HepG2 (cell line): Measurements from ENCODE around the gene GAS5. TPM values are rescaled to one million over a fixed set of nuclear protein-coding genes. Genes with fewer than 3 reads are reported as not detected.

Experiments used
- ATAD3A ChIP-seq: sonication (generic); formaldehyde crosslinking; IDR thresholded peaks from 2 replicates; pipeline ENCODE4 v1.4.0; 2020; ENCODE audit warnings: missing genetic modification reagents
- HDAC1 ChIP-seq: sonication (generic); formaldehyde crosslinking; IDR thresholded peaks from 2 replicates; pipeline ENCODE4 v1.5.1; 2020; ENCODE audit warnings: mild to moderate bottlenecking, missing genetic modification reagents
- HDAC6 ChIP-seq: fragments of 200-600 bp; sonication (generic); IDR thresholded peaks from 2 replicates; pipeline ENCODE4 v1.7.0; 2017; ENCODE audit warnings: mild to moderate bottlenecking, antibody characterized with exemption, low read length, low read depth
- HOXA3 ChIP-seq: sonication (generic); formaldehyde crosslinking; IDR thresholded peaks from 2 replicates; pipeline ENCODE4 v1.5.0; 2020; ENCODE audit warnings: missing genetic modification reagents
- KMT2B ChIP-seq: IDR thresholded peaks from 2 replicates; pipeline ENCODE4 v1.6.1; 2016; ENCODE audit warnings: missing genetic modification reagents, missing compliant biosample characterization
- MEIS1 ChIP-seq: sonication (generic); formaldehyde crosslinking; IDR thresholded peaks from 2 replicates; pipeline ENCODE4 v1.9.0; 2021; ENCODE audit warnings: mild to moderate bottlenecking, missing genetic modification reagents, moderate library complexity, borderline replicate concordance
- MIXL1 ChIP-seq: IDR thresholded peaks from 2 replicates; pipeline ENCODE4 v1.6.1; 2016
- MTA1 ChIP-seq: sonication (generic); formaldehyde crosslinking; IDR thresholded peaks from 2 replicates; pipeline ENCODE4 v1.4.0; 2020; ENCODE audit warnings: missing genetic modification reagents, mild to moderate bottlenecking, borderline replicate concordance
- RFX5 ChIP-seq: IDR thresholded peaks from 2 replicates; pipeline ENCODE4 v1.6.1; 2011; ENCODE audit warnings: low read depth, low read length, improper control_type of control experiment
- SALL1 ChIP-seq: sonication (generic); formaldehyde crosslinking; IDR thresholded peaks from 2 replicates; pipeline ENCODE4 v1.8.0; 2022; ENCODE audit warnings: mild to moderate bottlenecking, missing genetic modification reagents
- SIN3B ChIP-seq: fragments of 150-350 bp; IDR thresholded peaks from 2 replicates; pipeline ENCODE4 v1.6.1; 2014; ENCODE audit warnings: low read length
- TCF7 ChIP-seq: sonication (generic); IDR thresholded peaks from 2 replicates; pipeline ENCODE4 v1.6.1; 2016; ENCODE audit warnings: antibody characterized with exemption, low read depth
- XBP1 ChIP-seq: sonication (generic); formaldehyde crosslinking; IDR thresholded peaks from 2 replicates; pipeline ENCODE4 v1.5.0; 2020; ENCODE audit warnings: missing genetic modification reagents
- ZFX ChIP-seq: sonication (generic); formaldehyde crosslinking; IDR thresholded peaks from 2 replicates; pipeline ENCODE4 v1.4.0; 2020; ENCODE audit warnings: mild to moderate bottlenecking, low read depth, missing genetic modification reagents, moderate library complexity
- ZNF136 ChIP-seq: sonication (generic); formaldehyde crosslinking; IDR thresholded peaks from 2 replicates; pipeline ENCODE4 v1.8.1; 2022; ENCODE audit warnings: low read depth, mild to moderate bottlenecking, moderate library complexity, missing genetic modification reagents
- ZNF160 ChIP-seq: sonication (generic); formaldehyde crosslinking; IDR thresholded peaks from 2 replicates; pipeline ENCODE4 v1.8.0; 2022; ENCODE audit warnings: mild to moderate bottlenecking, inconsistent platforms, missing genetic modification reagents
- ZNF24 ChIP-seq: fragments of 450-650 bp; IDR thresholded peaks from 2 replicates; pipeline ENCODE4 v1.6.1; 2017; ENCODE audit warnings: antibody characterized with exemption, mild to moderate bottlenecking
- ZNF333 ChIP-seq: sonication (generic); formaldehyde crosslinking; IDR thresholded peaks from 2 replicates; pipeline ENCODE4 v1.4.0; 2020; ENCODE audit warnings: mild to moderate bottlenecking, missing genetic modification reagents, borderline replicate concordance
- ZNF558 ChIP-seq: sonication (generic); formaldehyde crosslinking; IDR thresholded peaks from 2 replicates; pipeline ENCODE4 v1.9.0; 2022; ENCODE audit warnings: mild to moderate bottlenecking, missing genetic modification reagents, borderline replicate concordance
- ZNF772 ChIP-seq: sonication (generic); formaldehyde crosslinking; IDR thresholded peaks from 2 replicates; pipeline ENCODE4 v1.5.0; 2020; ENCODE audit warnings: mild to moderate bottlenecking, missing genetic modification reagents
- polyA plus RNA-seq, 8 experiments: library from polyadenylated mRNA; depleted of rRNA in 3 of 8; stranded (reverse) in 7 of 8; unstranded in 1 of 8; fragments of >200 nt; fragmentation: Illumina TruSeq in 4 of 8; extraction: Trizol in 4 of 8; gene quantifications; 2 replicates each; pipeline versions ENCODE4 v1.2.1 to v1.2.3, GENCODE V29; 2011 to 2016; ENCODE audit warnings: low read depth in 4 of 8, missing spikeins in 1 of 8, mixed read lengths in 1 of 8; ENCODE audit not compliant: insufficient read depth in 1 of 8
- total RNA-seq, 5 experiments: library from RNA; depleted of rRNA; stranded (reverse); fragments of >200 nt; fragmentation: Illumina TruSeq; extraction: Trizol; gene quantifications; 2 replicates each; pipeline ENCODE4 v1.2.3, GENCODE V29; 2016; ENCODE audit warnings: low read depth in 1 of 5
- TF ChIP-seq, protein P1 (sequence below): sonication (generic); formaldehyde crosslinking; IDR thresholded peaks from 2 replicates; pipeline ENCODE4 v1.4.0; 2020; ENCODE audit warnings: mild to moderate bottlenecking, missing genetic modification reagents
- TF ChIP-seq, protein P2 (sequence below): fragments of 450-650 bp; IDR thresholded peaks from 2 replicates; pipeline ENCODE4 v1.6.1; 2017; ENCODE audit warnings: mild to moderate bottlenecking
- TF ChIP-seq, protein P3 (sequence below): sonication (generic); formaldehyde crosslinking; IDR thresholded peaks from 2 replicates; pipeline ENCODE4 v1.8.0; 2022; ENCODE audit warnings: mild to moderate bottlenecking, missing genetic modification reagents
- TF ChIP-seq, protein P4 (sequence below): sonication (generic); formaldehyde crosslinking; IDR thresholded peaks from 2 replicates; pipeline ENCODE4 v1.8.0; 2022; ENCODE audit warnings: missing genetic modification reagents, low read depth, mild to moderate bottlenecking, borderline replicate concordance
- TF ChIP-seq, protein P5 (sequence below): IDR thresholded peaks from 2 replicates; pipeline ENCODE4 v1.6.1; 2016; ENCODE audit warnings: missing biosample characterization, missing genetic modification reagents, low read depth

Gene GAS5
- total and polyA plus RNA-seq, 2 of the 13 experiments (the other 11 are each of a cell fraction or from before 2014, with no cell fraction given): 352 to 738 TPM

DNA sequence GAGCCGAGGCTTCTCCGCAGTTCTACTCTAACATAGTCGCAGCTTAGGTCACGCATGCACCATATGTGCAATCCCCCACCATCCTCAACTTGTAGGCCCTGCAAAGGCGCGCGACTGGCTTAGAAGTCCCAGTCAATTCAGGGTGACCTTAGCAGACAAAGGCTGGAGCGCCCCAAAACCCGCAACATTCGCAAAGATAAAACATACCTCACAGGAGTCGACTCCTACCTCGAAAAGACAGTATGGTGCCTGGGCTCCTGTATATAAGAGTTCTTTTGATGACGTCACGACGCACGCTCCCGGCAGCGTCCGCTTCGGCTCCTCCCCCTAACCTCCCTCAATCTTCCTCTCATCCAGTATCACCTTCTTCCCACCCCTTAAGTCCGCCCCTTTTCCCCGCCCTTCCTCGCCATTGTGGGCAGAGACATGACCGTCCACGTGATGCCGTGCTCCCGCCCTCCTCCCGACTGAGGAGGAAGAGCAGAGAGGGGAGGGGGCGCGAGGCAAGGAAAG, at the start of gene GAS5 (continued):
- TF ChIP-seq HDAC6: no peak
- TF ChIP-seq XBP1 (CRISPR knock-in tag): no peak
- TF ChIP-seq KMT2B (CRISPR knock-in tag): no peak; the same call in 1 of the 2 replicates
- TF ChIP-seq ZFX (CRISPR knock-in tag): no peak; the same call in none of the 2 replicates
- TF ChIP-seq SIN3B: peak; percentile 58; the same call in 1 of the 2 replicates
- no peak; the same call in 1 of the 2 replicates for TF ChIP-seq ZNF160 (CRISPR knock-in tag)
- TF ChIP-seq, protein P1, sequence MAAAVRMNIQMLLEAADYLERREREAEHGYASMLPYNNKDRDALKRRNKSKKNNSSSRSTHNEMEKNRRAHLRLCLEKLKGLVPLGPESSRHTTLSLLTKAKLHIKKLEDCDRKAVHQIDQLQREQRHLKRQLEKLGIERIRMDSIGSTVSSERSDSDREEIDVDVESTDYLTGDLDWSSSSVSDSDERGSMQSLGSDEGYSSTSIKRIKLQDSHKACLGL: no peak
- TF ChIP-seq MTA1 (CRISPR knock-in tag): no peak
- peak; percentile 89; the same call in 1 of the 2 replicates for TF ChIP-seq ZNF772 (CRISPR knock-in tag)
- TF ChIP-seq ATAD3A (CRISPR knock-in tag): no peak; the same call in 1 of the 2 replicates
- no peak for TF ChIP-seq ZNF136
- TF ChIP-seq, protein P2, sequence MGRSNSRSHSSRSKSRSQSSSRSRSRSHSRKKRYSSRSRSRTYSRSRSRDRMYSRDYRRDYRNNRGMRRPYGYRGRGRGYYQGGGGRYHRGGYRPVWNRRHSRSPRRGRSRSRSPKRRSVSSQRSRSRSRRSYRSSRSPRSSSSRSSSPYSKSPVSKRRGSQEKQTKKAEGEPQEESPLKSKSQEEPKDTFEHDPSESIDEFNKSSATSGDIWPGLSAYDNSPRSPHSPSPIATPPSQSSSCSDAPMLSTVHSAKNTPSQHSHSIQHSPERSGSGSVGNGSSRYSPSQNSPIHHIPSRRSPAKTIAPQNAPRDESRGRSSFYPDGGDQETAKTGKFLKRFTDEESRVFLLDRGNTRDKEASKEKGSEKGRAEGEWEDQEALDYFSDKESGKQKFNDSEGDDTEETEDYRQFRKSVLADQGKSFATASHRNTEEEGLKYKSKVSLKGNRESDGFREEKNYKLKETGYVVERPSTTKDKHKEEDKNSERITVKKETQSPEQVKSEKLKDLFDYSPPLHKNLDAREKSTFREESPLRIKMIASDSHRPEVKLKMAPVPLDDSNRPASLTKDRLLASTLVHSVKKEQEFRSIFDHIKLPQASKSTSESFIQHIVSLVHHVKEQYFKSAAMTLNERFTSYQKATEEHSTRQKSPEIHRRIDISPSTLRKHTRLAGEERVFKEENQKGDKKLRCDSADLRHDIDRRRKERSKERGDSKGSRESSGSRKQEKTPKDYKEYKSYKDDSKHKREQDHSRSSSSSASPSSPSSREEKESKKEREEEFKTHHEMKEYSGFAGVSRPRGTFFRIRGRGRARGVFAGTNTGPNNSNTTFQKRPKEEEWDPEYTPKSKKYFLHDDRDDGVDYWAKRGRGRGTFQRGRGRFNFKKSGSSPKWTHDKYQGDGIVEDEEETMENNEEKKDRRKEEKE: no peak
- 0 out of 2 replicates have a peak, but pooled peaks have one; percentile 71 for TF ChIP-seq ZNF558 (CRISPR knock-in tag)
- TF ChIP-seq ZNF24: 0 out of 2 replicates have a peak, but pooled peaks have one; percentile 50
- TF ChIP-seq, protein P3, sequence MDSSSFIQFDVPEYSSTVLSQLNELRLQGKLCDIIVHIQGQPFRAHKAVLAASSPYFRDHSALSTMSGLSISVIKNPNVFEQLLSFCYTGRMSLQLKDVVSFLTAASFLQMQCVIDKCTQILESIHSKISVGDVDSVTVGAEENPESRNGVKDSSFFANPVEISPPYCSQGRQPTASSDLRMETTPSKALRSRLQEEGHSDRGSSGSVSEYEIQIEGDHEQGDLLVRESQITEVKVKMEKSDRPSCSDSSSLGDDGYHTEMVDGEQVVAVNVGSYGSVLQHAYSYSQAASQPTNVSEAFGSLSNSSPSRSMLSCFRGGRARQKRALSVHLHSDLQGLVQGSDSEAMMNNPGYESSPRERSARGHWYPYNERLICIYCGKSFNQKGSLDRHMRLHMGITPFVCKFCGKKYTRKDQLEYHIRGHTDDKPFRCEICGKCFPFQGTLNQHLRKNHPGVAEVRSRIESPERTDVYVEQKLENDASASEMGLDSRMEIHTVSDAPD (CRISPR knock-in tag): no peak
- TF ChIP-seq HDAC1: peak; percentile 78
- TF ChIP-seq RFX5: peak; percentile 86
- TF ChIP-seq SALL1 (CRISPR knock-in tag): peak; percentile 45; the same call in 1 of the 2 replicates
- TF ChIP-seq HOXA3 (CRISPR knock-in tag): peak; percentile 35
- TF ChIP-seq ZNF333 (CRISPR knock-in tag): no peak
- no peak; the same call in 1 of the 2 replicates for TF ChIP-seq TCF7
- 0 out of 2 replicates have a peak, but pooled peaks have one; percentile 4 for TF ChIP-seq MIXL1
- TF ChIP-seq, protein P4, sequence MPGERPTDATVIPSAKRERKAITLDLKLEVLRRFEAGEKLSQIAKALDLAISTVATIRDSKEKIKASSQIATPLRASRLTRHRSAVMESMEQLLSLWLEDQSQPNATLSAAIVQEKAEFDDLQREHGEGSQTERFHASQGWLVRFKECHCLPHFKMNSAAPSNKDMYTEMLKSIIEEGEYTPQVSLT: no peak
- no peak for TF ChIP-seq MEIS1
- TF ChIP-seq, protein P5, sequence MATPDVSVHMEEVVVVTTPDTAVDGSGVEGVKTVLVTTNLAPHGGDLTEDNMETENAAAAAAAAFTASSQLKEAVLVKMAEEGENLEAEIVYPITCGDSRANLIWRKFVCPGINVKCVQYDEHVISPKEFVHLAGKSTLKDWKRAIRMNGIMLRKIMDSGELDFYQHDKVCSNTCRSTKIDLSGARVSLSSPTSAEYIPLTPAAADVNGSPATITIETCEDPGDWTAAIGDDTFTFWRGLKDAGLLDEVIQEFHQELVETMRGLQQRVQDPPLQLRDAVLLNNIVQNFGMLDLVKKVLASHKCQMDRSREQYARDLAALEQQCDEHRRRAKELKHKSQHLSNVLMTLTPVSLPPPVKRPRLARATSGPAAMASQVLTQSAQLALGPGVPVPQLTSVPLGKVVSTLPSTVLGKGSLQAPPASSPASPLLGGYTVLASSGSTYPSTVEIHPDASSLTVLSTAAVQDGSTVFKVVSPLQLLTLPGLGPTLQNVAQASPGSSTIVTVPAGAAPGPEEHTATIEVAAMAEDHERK (CRISPR knock-in tag): peak; percentile 89
